ENCODE results near the gene C1QL3. TPM values are rescaled to one million over a fixed set of nuclear protein-coding genes. Genes with fewer than 3 reads are reported as not detected.

The C1QL3 gene
- total RNA-seq, 1 donor = 0.27 TPM

GRCh38 chr10:16497911-16498310 lies 23.8 kb downstream of the C1QL3 start:
- no peak for DNase-seq (ENCODE audit: low read depth in 2 of 3, low spot score in 2 of 3)

GRCh38 chr10:16493884-16494536 lies 27.7 kb downstream of the C1QL3 start:
- no peak for DNase-seq (ENCODE audit: low read depth in 2 of 3, low spot score in 2 of 3)

- DNase-seq (ENCODE audit: low read depth in 2 of 3, low spot score in 2 of 3) = no peak
These were observed 29.7 kb downstream of the C1QL3 start for GRCh38 chr10:16491933-16492332.

GRCh38 chr10:16490511-16490910 lies 31.2 kb downstream of the C1QL3 start:
- no peak for DNase-seq (ENCODE audit: low read depth in 2 of 3, low spot score in 2 of 3)

GRCh38 chr10:16483241-16483917 lies 38.3 kb downstream of the C1QL3 start:
- DNase-seq (ENCODE audit: low read depth in 2 of 3, low spot score in 2 of 3) = no peak

- no peak for DNase-seq (ENCODE audit: low read depth in 2 of 3, low spot score in 2 of 3)
These were observed 40.5 kb downstream of the C1QL3 start for GRCh38 chr10:16481052-16481728.

- DNase-seq (ENCODE audit: low read depth in 2 of 3, low spot score in 2 of 3) = no peak
These were observed 42.9 kb downstream of the C1QL3 start for GRCh38 chr10:16478801-16479200.

- DNase-seq (ENCODE audit: low read depth in 2 of 3, low spot score in 2 of 3) = no peak
These were observed 43.9 kb downstream of the C1QL3 start for GRCh38 chr10:16477757-16478156.

GRCh38 chr10:16472828-16473227 lies 48.9 kb downstream of the C1QL3 start:
- DNase-seq (ENCODE audit: low read depth in 2 of 3, low spot score in 2 of 3) = no peak

GRCh38 chr10:16470747-16471146 lies 50.9 kb downstream of the C1QL3 start:
- DNase-seq (ENCODE audit: low read depth in 2 of 3, low spot score in 2 of 3) = peak in 2 of 3 donors; percentile 76 to 91

- DNase-seq (ENCODE audit: low read depth in 2 of 3, low spot score in 2 of 3) = no peak
These were observed 55.7 kb downstream of the C1QL3 start for GRCh38 chr10:16466001-16466400.

Small RNA genes within 50 kb of the gene (small RNA-seq; reads per million reads assigned to genes)
- gene RNU2-18P = 3.0 reads per million, percentile 78 among the genes with 10 or more reads in this experiment

Other genes with a start within 250 kb of the C1QL3 start
- gene PTER, start 84.9 kb downstream of the C1QL3 start, total RNA-seq = 14.8 TPM

Data from hematopoietic multipotent progenitor cell (in vitro differentiated cells).